Motor neuron (in vitro differentiated cells): ENCODE results near the gene DNAJB14. TPM values are rescaled to one million over a fixed set of nuclear protein-coding genes. Genes with fewer than 3 reads are reported as not detected.

Experiments
- ATAC-seq, 8 experiments: fragments of 200-7000 bp; cut with Tn5 transposase; replicated peaks in 6 of 8; 2 replicates each; pipeline ENCODE4 v1.8.0; 2021; ENCODE audit warnings: mild to moderate bottlenecking in 8 of 8, moderate library complexity in 8 of 8
- H3K27ac ChIP-seq, 2 donors: fragments of 250-450 bp; sonication (Bioruptor Pico); 2 replicates each; pipeline ENCODE4 v1.9.0; 2021; ENCODE audit warnings: antibody characterized with exemption in 2 of 2, mild to moderate bottlenecking in 2 of 2, moderate library complexity in 1 of 2
- H3K4me1 ChIP-seq, 2 donors: fragments of 250-450 bp; sonication (Bioruptor Pico); replicated peaks in 1 of 2; 2 replicates each; pipeline ENCODE4 v1.6.1; 2021; ENCODE audit warnings: antibody characterized with exemption in 2 of 2, mild to moderate bottlenecking in 2 of 2, moderate library complexity in 1 of 2
- H3K4me3 ChIP-seq, 5 donors: fragments of 250-450 bp; sonication (Bioruptor Pico); 2 replicates each; pipeline ENCODE4 v1.9.0; 2021; ENCODE audit warnings: antibody characterized with exemption in 5 of 5, mild to moderate bottlenecking in 5 of 5, moderate library complexity in 4 of 5
- WGBS, 10 experiments: fragments of 450-650 bp; shearing (Covaris generic); methylation state at CpG; one replicate each; pipeline ENCODE4 v1.0.0; 2022; 5-methylcytosine and 5-hydroxymethylcytosine counted together
- in situ Hi-C, 9 experiments: fragments of 400-800 bp; cut with MboI; loops; one replicate each; pipeline ENCODE4 v1.15.0; 2021; ENCODE audit warnings: low sequenced_read_pairs in 9 of 9, low pct_unique_long_range_greater_than_20kb in 2 of 9; ENCODE audit not compliant: unreplicated experiment in 9 of 9
- total RNA-seq, 8 experiments: library from RNA; unstranded; fragments of 300-600 nt; gene quantifications; 2 replicates each; pipeline versions ENCODE4 v1.2.3 to v1.2.4, GENCODE V29; 2022

DNAJB14 gene
- total RNA-seq, 8 experiments from 2014 or later, result 20.4 to 60.4 (median 33.6) TPM

DNA sequence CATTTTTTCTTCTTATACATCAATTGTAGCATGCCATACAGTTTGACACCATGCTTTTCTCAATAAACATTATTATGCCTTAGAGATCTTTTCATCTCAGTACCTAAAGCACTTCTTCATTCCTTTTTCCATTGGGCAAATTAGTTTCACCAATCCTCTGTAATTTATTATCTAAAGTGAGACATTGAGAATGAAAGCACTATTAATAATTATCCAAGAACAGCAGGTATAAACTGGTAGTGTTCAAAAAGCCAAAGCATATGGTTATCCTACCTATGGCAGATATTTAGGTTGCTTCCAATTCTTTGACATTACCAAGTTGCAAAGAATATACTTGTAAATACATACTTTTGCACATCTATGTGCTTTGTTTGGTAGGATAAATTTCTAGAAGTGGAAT is 67.8 kb downstream of the DNAJB14 start:
- in situ Hi-C loops, result no loop called here
- H3K4me1 ChIP-seq, result no peaks in the 10 kb centered on the region
- H3K27ac ChIP-seq, result no peak overlapping the region
- no peak overlapping the region for H3K4me3 ChIP-seq
- ATAC-seq, result no peak

- Histone ChIP-seq H3K4me1 (no peaks in the 10 kb centered on the region), H3K27ac (no peak overlapping the region), H3K4me3 (no peak overlapping the region)
- no peak for ATAC-seq
- in situ Hi-C loops, result no loop called here
- WGBS, 10 experiments, result 77 to 100% (median 94%) methylated on average over 1 to 3 of the region's 3 CpGs; no CpG with 5 or more reads in 2 of the 10 experiments
Observed at GRCh38 chr4:99876946-99877345, 69.5 kb downstream of the DNAJB14 start.

DNA sequence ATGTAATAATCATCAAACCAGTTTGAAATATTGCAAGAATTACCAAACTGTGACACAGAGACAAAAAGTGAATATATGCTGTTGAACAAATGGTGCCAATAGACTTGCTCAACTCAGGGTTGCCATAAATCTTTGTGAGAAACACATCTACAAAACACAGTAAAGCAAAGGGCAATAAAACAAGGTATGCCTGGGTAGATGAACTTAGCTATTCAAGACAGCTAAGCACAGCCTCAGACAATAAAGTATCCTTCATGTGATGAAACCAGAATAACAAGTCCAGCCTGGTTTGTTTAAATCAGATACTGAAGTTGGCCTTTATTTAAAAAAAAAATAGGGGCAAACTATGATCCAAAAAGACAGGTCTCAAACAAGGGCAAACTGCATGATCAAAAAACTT is 71.3 kb downstream of the DNAJB14 start:
- Histone ChIP-seq H3K4me3 (no peak overlapping the region), H3K27ac (no peak overlapping the region), H3K4me1 (no peaks in the 10 kb centered on the region)
- ATAC-seq, result no peak
- in situ Hi-C loops, result no loop called here

GRCh38 chr4:99872570-99872969 is 73.8 kb downstream of the DNAJB14 start:
- no peak overlapping the region for H3K4me3 ChIP-seq
- ATAC-seq, result no peak
- no peak overlapping the region for H3K27ac ChIP-seq
- H3K4me1 ChIP-seq, result no peaks in the 10 kb centered on the region
- in situ Hi-C loops, result no loop called here

GRCh38 chr4:99868126-99868596 is 78.3 kb downstream of the DNAJB14 start:
- ATAC-seq, result peak in 7 of 8 experiments; percentile 62 to 95 (median 76)
- in situ Hi-C loops, result no loop called here
- WGBS, 10 experiments, result 0 to 72% (median 30%) methylated on average over 2 to 8 of the region's 8 CpGs; no CpG with 5 or more reads in 2 of the 10 experiments
- no peak overlapping the region for H3K4me3 ChIP-seq
- no peak overlapping the region for H3K27ac ChIP-seq
- H3K4me1 ChIP-seq, result no peaks in the 10 kb centered on the region

DNA sequence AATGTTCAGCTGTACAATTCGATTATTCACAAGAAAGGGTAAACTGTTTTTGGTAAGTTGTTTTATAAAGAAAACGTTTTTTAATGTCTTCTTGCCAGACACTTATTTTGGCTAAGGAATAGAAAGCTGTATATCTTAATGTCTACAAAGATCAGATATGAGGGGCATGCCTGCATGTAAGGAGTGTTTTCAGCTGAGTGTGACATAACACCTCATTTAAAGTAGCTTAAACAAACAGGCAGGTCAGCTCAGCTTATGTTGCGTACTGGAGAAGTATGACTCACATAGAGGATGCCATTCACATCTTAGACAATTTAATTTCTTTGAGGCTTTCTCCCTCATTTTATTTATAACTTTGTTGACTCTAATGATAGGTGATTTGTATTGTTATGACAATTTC is 82.6 kb downstream of the DNAJB14 start:
- Histone ChIP-seq H3K4me1 (no peaks in the 10 kb centered on the region), H3K4me3 (no peak overlapping the region), H3K27ac (no peak overlapping the region)
- WGBS, 10 experiments, result 0 to 67% (median 20%) methylated on average over 1 to 3 of the region's 3 CpGs; no CpG with 5 or more reads in 1 of the 10 experiments
- ATAC-seq, result peak in 2 of 8 experiments; percentile 30 to 71
- in situ Hi-C loops, result no loop called here

DNA sequence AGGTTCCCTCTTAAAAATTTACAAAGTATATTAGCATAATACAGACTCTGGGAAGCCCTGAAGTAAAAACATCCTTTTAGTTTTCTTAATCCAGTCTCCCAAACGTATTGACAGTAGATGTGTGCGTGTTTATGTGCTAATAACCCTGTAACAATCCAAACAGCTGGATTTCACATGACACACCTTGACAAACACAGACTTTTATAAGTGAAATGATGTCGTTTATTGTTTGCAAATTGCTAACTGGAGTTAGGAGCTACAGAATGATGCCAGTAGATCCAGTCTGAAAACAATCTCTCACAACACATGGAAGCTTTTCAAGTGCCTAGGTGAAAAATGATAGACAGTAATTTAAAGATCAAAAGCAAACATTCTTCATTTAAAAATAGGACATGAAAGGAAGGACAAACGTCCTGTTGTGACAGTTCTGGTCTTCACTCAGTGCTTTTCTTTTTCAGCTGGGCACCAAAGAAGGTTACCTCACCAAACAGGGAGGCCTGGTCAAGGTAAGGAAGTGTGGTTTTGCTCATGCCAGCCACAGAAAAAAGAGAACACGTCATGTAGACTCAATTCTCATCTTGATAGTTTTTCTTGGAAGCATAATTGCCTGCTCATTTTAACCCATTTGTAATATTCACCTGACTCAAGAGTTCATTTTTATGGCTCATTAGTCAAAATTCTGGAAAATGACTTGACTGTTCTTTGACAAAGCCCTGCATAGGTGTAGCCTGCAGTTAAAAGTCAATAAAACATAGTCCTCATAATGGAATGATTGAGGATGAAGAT is 85.1 kb downstream of the DNAJB14 start:
- in situ Hi-C loops, result no loop called here
- 0 to 88% (median 52%) methylated on average over 1 to 4 of the region's 5 CpGs for WGBS, 10 experiments
- H3K4me1 ChIP-seq, result no peaks in the 10 kb centered on the region
- H3K27ac ChIP-seq, result no peak overlapping the region
- H3K4me3 ChIP-seq, result no peak overlapping the region
- ATAC-seq, result no peak

GRCh38 chr4:99860521-99860920 is 85.9 kb downstream of the DNAJB14 start:
- no peak overlapping the region for H3K27ac ChIP-seq
- no peak overlapping the region for H3K4me3 ChIP-seq
- in situ Hi-C loops, result no loop called here
- no peak for ATAC-seq
- 9 to 100% (median 50%) methylated on average over 1 to 2 of the region's 2 CpGs; no CpG with 5 or more reads in 1 of the 10 experiments for WGBS, 10 experiments
- no peaks in the 10 kb centered on the region for H3K4me1 ChIP-seq

GRCh38 chr4:99859618-99860017 is 86.8 kb downstream of the DNAJB14 start:
- Histone ChIP-seq H3K27ac (no peak overlapping the region), H3K4me1 (no peaks in the 10 kb centered on the region), H3K4me3 (no peak overlapping the region)
- in situ Hi-C loops, result no loop called here
- WGBS, 10 experiments, result 33 to 100% (median 100%) methylated on average over 1 of the region's 2 CpGs; no CpG with 5 or more reads in 6 of the 10 experiments
- ATAC-seq, result no peak

GRCh38 chr4:99857307-99857706 is 89.1 kb downstream of the DNAJB14 start:
- 0 to 77% (median 57%) methylated on average over 2 to 3 of the region's 3 CpGs for WGBS, 10 experiments
- ATAC-seq, result no peak
- no peak overlapping the region for H3K27ac ChIP-seq
- no peak overlapping the region for H3K4me3 ChIP-seq
- in situ Hi-C loops, result no loop called here
- H3K4me1 ChIP-seq, result no peaks in the 10 kb centered on the region

- no peak overlapping the region for H3K27ac ChIP-seq
- 0 to 100% (median 80%) methylated on average over 1 of the region's 1 CpG; no CpG with 5 or more reads in 5 of the 10 experiments for WGBS, 10 experiments
- in situ Hi-C loops, result no loop called here
- no peak overlapping the region for H3K4me3 ChIP-seq
- no peaks in the 10 kb centered on the region for H3K4me1 ChIP-seq
- peak in 2 of 8 experiments; percentile 98 for ATAC-seq
Observed at GRCh38 chr4:99856166-99856565, 90.3 kb downstream of the DNAJB14 start.

GRCh38 chr4:99855678-99856077 is 90.7 kb downstream of the DNAJB14 start:
- peak in 2 of 8 experiments; percentile 71 to 72 for ATAC-seq

DNA sequence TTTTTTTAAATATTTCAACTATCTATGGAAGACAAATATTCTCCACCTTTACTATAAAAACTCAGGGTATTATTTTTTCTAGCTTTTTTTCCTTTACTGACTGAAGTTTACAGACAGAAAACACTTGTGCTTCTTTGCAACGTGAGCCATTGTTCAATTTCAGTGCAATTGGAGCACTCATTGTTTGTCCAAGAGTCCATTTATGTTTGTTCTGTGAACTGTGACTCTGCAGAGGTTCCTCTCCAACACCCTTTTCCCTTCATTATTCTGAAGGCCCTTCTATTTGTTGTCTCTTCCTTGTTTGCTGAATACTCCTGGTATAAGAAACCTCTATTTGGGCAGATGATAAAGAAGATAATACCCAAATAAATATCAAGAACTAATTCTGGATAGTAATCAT is 92.4 kb downstream of the DNAJB14 start:
- 0 to 57% (median 9%) methylated on average over 1 of the region's 1 CpG; no CpG with 5 or more reads in 2 of the 10 experiments for WGBS, 10 experiments
- peak in 4 of 8 experiments; percentile 35 to 53 (median 46) for ATAC-seq
- in situ Hi-C loops, result no loop called here

More at GRCh38 chr4:99855678-99856077, 90.7 kb downstream of the DNAJB14 start:
- Histone ChIP-seq H3K4me3 (no peak overlapping the region), H3K27ac (no peak overlapping the region), H3K4me1 (no peaks in the 10 kb centered on the region)
- 20 to 100% (median 60%) methylated on average over 1 of the region's 1 CpG; no CpG with 5 or more reads in 3 of the 10 experiments for WGBS, 10 experiments
- in situ Hi-C loops, result no loop called here

GRCh38 chr4:99853190-99853589 is 93.2 kb downstream of the DNAJB14 start:
- H3K4me1 ChIP-seq, result no peaks in the 10 kb centered on the region
- WGBS, 10 experiments, result 0 to 100% (median 82%) methylated on average over 1 to 3 of the region's 3 CpGs
- no peak overlapping the region for H3K4me3 ChIP-seq
- H3K27ac ChIP-seq, result no peak overlapping the region
- no peak for ATAC-seq
- in situ Hi-C loops, result no loop called here

More for the DNA sequence above, 92.4 kb downstream of the DNAJB14 start:
- no peak overlapping the region for H3K4me3 ChIP-seq
- no peak overlapping the region for H3K27ac ChIP-seq
- H3K4me1 ChIP-seq, result no peaks in the 10 kb centered on the region
